H1 (cell line): ENCODE measurements around the gene KLHL2. TPM values are rescaled to one million over a fixed set of nuclear protein-coding genes. Genes with fewer than 3 reads are reported as not detected.

Experiments
- CTCF ChIA-PET: fragments of 300-600 bp; sonication (Branson Sonifier 250); formaldehyde crosslinking; loops from one replicate; lab custom pipeline; 2021; ENCODE audit not compliant: partially characterized antibody; lab: Charles Lee
- POLR2A ChIA-PET: fragments of 300-600 bp; sonication (Branson Sonifier 250); formaldehyde crosslinking; loops from one replicate; lab custom pipeline; 2021; ENCODE audit warnings: inconsistent platforms; ENCODE audit not compliant: partially characterized antibody; lab: Charles Lee
- DNase-seq, 2 experiments: peaks; one replicate each; pipeline versions ENCODE4 v3.0.0 to v3.0.0-alpha.2; 2010 to 2022; ENCODE audit warnings: low spot score in 2 of 2, low read depth in 1 of 2, mixed read lengths in 1 of 2
- FAIRE-seq: peaks from 2 replicates; lab custom pipeline; 2011; peaks lifted over from hg19 to GRCh38; lab: Jason Lieb, UNC
- H2AFZ ChIP-seq: 2 replicates; pipeline ENCODE4 v1.8.1; 2012; ENCODE audit warnings: low read length, inconsistent platforms
- H2AK5ac ChIP-seq: 2 replicates; pipeline ENCODE4 v1.6.1; 2013; ENCODE audit warnings: low read depth, low read length
- H2BK120ac ChIP-seq: replicated peaks from 2 replicates; pipeline ENCODE3; 2013; ENCODE audit warnings: low read depth, low read length, inconsistent platforms
- H2BK12ac ChIP-seq: 2 replicates; pipeline ENCODE4 v1.6.1; 2013; ENCODE audit warnings: low read depth, low read length
- H2BK15ac ChIP-seq: 2 replicates; pipeline ENCODE4 v1.6.1; 2013; ENCODE audit warnings: low read length
- H2BK20ac ChIP-seq: 2 replicates; pipeline ENCODE4 v1.6.1; 2013; ENCODE audit warnings: low read length
- H2BK5ac ChIP-seq: 2 replicates; pipeline ENCODE4 v1.6.1; 2013; ENCODE audit warnings: low read depth, low read length
- H3K14ac ChIP-seq: 2 replicates; pipeline ENCODE4 v1.6.1; 2013; ENCODE audit warnings: inconsistent platforms; ENCODE audit not compliant: insufficient read length
- H3K18ac ChIP-seq: 2 replicates; pipeline ENCODE4 v1.6.1; 2013; ENCODE audit warnings: low read length; ENCODE audit errors: extremely low read depth
- H3K23ac ChIP-seq: 2 replicates; pipeline ENCODE4 v1.6.1; 2013; ENCODE audit warnings: inconsistent platforms; ENCODE audit not compliant: insufficient read length
- H3K23me2 ChIP-seq: 2 replicates; pipeline ENCODE4 v1.6.1; 2013; ENCODE audit warnings: low read depth, low read length
- H3K27ac ChIP-seq: 2 replicates; pipeline ENCODE4 v1.6.1; 2011; ENCODE audit warnings: low read depth, low read length, inconsistent platforms
- H3K27me3 ChIP-seq, 4 experiments: replicated peaks in 1 of 4; 1 replicate in 1 of 4; 2 replicates in 3 of 4; pipeline versions ENCODE4 v1.6.1 to v1.8.1; 2011 to 2013; ENCODE audit warnings: low read length in 3 of 4, mild to moderate bottlenecking in 3 of 4, inconsistent platforms in 2 of 4, mixed read lengths in 2 of 4, moderate library complexity in 1 of 4; ENCODE audit not compliant: control insufficient read depth in 3 of 4, insufficient read depth in 3 of 4; ENCODE audit errors: extremely low read depth in 1 of 4
- H3K36me3 ChIP-seq, 4 experiments: 2 replicates each; pipeline versions ENCODE4 v1.6.1 to v1.8.1; 2011 to 2013; ENCODE audit warnings: mild to moderate bottlenecking in 4 of 4, low read length in 3 of 4, moderate library complexity in 2 of 4, control low read depth in 1 of 4, inconsistent platforms in 1 of 4; ENCODE audit not compliant: insufficient read depth in 4 of 4, control insufficient read depth in 2 of 4
- H3K4ac ChIP-seq: replicated peaks from 2 replicates; pipeline ENCODE3; 2013; ENCODE audit warnings: low read length, low read depth, mixed read lengths, inconsistent platforms; ENCODE audit not compliant: insufficient read length
- H3K4me1 ChIP-seq, 4 experiments: replicated peaks in 1 of 4; 1 replicate in 1 of 4; 2 replicates in 3 of 4; pipeline versions ENCODE4 v1.6.1 to v1.8.1; 2011 to 2013; ENCODE audit warnings: low read length in 3 of 4, inconsistent platforms in 2 of 4, mixed read lengths in 1 of 4; ENCODE audit not compliant: insufficient read depth in 4 of 4, control insufficient read depth in 3 of 4
- H3K4me2 ChIP-seq, 2 experiments: 2 replicates each; pipeline versions ENCODE4 v1.6.1 to v1.8.1; 2011 to 2013; ENCODE audit warnings: low read depth in 2 of 2, low read length in 2 of 2, control low read depth in 1 of 2, inconsistent platforms in 1 of 2, mild to moderate bottlenecking in 1 of 2; ENCODE audit not compliant: insufficient read depth in 1 of 2
- H3K4me3 ChIP-seq, 4 experiments: fragments of 200-600, 300-600 bp in 1 of 4; sonication (generic), shearing (Covaris generic), sonication (Bioruptor Twin) in 1 of 4; 2 replicates each; pipeline versions ENCODE4 v1.5.1 to v1.8.1; 2011 to 2016; ENCODE audit warnings: low read length in 4 of 4, low read depth in 3 of 4, control low read depth in 2 of 4, inconsistent platforms in 2 of 4, mild to moderate bottlenecking in 2 of 4, mixed read lengths in 1 of 4, moderate library complexity in 1 of 4; ENCODE audit not compliant: insufficient read depth in 2 of 4; ENCODE audit errors: extremely low read depth in 1 of 4
- H3K56ac ChIP-seq: replicated peaks from 2 replicates; pipeline ENCODE3; 2013; ENCODE audit warnings: low read depth, mild to moderate bottlenecking, mixed read lengths, low read length, inconsistent platforms; ENCODE audit not compliant: insufficient read length
- H3K79me1 ChIP-seq: 2 replicates; pipeline ENCODE4 v1.6.1; 2013; ENCODE audit warnings: low read depth, low read length, control low read depth
- H3K79me2 ChIP-seq, 2 experiments: 2 replicates each; pipeline versions ENCODE4 v1.6.1 to v1.8.1; 2012 to 2013; ENCODE audit warnings: low read length in 2 of 2, mild to moderate bottlenecking in 2 of 2, inconsistent platforms in 1 of 2; ENCODE audit not compliant: insufficient read depth in 2 of 2, control insufficient read depth in 1 of 2
- H3K9ac ChIP-seq, 4 experiments: replicated peaks in 1 of 4; 1 replicate in 1 of 4; 2 replicates in 3 of 4; pipeline versions ENCODE4 v1.6.1 to v1.8.1; 2011 to 2013; ENCODE audit warnings: low read depth in 3 of 4, low read length in 3 of 4, control low read depth in 2 of 4, mild to moderate bottlenecking in 2 of 4, moderate library complexity in 2 of 4, inconsistent platforms in 1 of 4; ENCODE audit errors: extremely low read depth in 1 of 4
- H3K9me3 ChIP-seq, 2 experiments: 2 replicates each; pipeline versions ENCODE4 v1.6.1 to v1.8.1; 2012 to 2013; ENCODE audit warnings: mild to moderate bottlenecking in 2 of 2, moderate library complexity in 2 of 2, control low read depth in 1 of 2, inconsistent platforms in 1 of 2, low read depth in 1 of 2, low read length in 1 of 2, mixed read lengths in 1 of 2; ENCODE audit not compliant: insufficient read depth in 2 of 2
- H4K20me1 ChIP-seq, 2 experiments: replicated peaks in 1 of 2; 2 replicates each; pipeline versions ENCODE3 to v1.8.1; 2011 to 2013; ENCODE audit warnings: inconsistent platforms in 2 of 2, low read length in 2 of 2, mild to moderate bottlenecking in 1 of 2; ENCODE audit not compliant: insufficient read depth in 2 of 2, control insufficient read depth in 1 of 2
- H4K5ac ChIP-seq: 2 replicates; pipeline ENCODE4 v1.6.1; 2013; ENCODE audit warnings: low read length, low read depth, mixed read lengths, inconsistent platforms; ENCODE audit not compliant: insufficient read length
- H4K8ac ChIP-seq: 2 replicates; pipeline ENCODE4 v1.8.0; 2013; ENCODE audit warnings: mild to moderate bottlenecking, moderate library complexity, low read length, inconsistent platforms; ENCODE audit not compliant: insufficient read depth; ENCODE audit errors: extremely low read depth
- H4K91ac ChIP-seq: replicated peaks from 2 replicates; pipeline ENCODE3; 2013; ENCODE audit warnings: low read length, mixed read lengths, inconsistent platforms; ENCODE audit not compliant: insufficient read length
- ASH2L ChIP-seq: fragments of 200-600, 300-600 bp; sonication (generic); IDR thresholded peaks from one replicate; pipeline ENCODE4 v1.7.1; 2017; ENCODE audit warnings: low read length
- BRCA1 ChIP-seq: IDR thresholded peaks from 2 replicates; pipeline ENCODE4 v1.6.1; 2012; ENCODE audit warnings: low read depth, low read length, improper control_type of control experiment
- HDAC6 ChIP-seq: IDR thresholded peaks from one replicate; pipeline ENCODE4 v1.7.1; 2012; ENCODE audit warnings: low read depth, mild to moderate bottlenecking, inconsistent platforms, low read length, moderate library complexity
- NANOG ChIP-seq: IDR thresholded peaks from 2 replicates; pipeline ENCODE4 v1.6.1; 2011; ENCODE audit warnings: low read length, low read depth, mild to moderate bottlenecking, inconsistent platforms; ENCODE audit not compliant: insufficient read depth, poor library complexity, severe bottlenecking
- WGBS, 2 experiments: shearing (Covaris generic) in 1 of 2; methylation state at CpG; one replicate each; pipeline versions ENCODE4 v1.1.6 to v1.1.7; 2013 to 2015; ENCODE audit warnings: low lambda C conversion rate in 2 of 2, mixed read lengths in 2 of 2, inconsistent platforms in 1 of 2, low coverage in 1 of 2, missing lambda C conversion rate in 1 of 2; ENCODE audit not compliant: insufficient replicate concordance in 2 of 2, insufficient coverage in 1 of 2, insufficient read length in 1 of 2; ENCODE audit errors: extremely low coverage in 1 of 2, missing lambda C conversion rate in 1 of 2; 5-methylcytosine and 5-hydroxymethylcytosine counted together
- polyA plus RNA-seq, 7 experiments: library from polyadenylated mRNA; depleted of rRNA in 3 of 7; stranded (reverse) in 5 of 7; unstranded in 2 of 7; fragments of >200 nt in 5 of 7; fragments of 200-250 nt in 2 of 7; gene quantifications; 1 replicate in 5 of 7; 2 replicates in 1 of 7; 4 replicates in 1 of 7; pipeline versions ENCODE4 v1.2.1 to v1.2.3, GENCODE V29; 2011 to 2013; ENCODE audit warnings: missing spikeins in 2 of 7, mixed read lengths in 2 of 7
- total RNA-seq: library from RNA; stranded (reverse); fragmentation: NEBNext Ultra II Directional; extraction: Animal tissue kit (Norgen Biotek cat#: 25700); gene quantifications from 2 replicates; pipeline ENCODE4 v1.2.1, GENCODE V29; 2021
- TF ChIP-seq, protein P1 (sequence below): IDR thresholded peaks from 2 replicates; pipeline ENCODE4 v1.6.1; 2012; ENCODE audit warnings: inconsistent platforms

KLHL2 gene
- total and polyA plus RNA-seq, 2 of the 8 experiments (the other 6 are each of a cell fraction or from before 2014, with no cell fraction given), result 5.2 to 12.0 TPM

DNA sequence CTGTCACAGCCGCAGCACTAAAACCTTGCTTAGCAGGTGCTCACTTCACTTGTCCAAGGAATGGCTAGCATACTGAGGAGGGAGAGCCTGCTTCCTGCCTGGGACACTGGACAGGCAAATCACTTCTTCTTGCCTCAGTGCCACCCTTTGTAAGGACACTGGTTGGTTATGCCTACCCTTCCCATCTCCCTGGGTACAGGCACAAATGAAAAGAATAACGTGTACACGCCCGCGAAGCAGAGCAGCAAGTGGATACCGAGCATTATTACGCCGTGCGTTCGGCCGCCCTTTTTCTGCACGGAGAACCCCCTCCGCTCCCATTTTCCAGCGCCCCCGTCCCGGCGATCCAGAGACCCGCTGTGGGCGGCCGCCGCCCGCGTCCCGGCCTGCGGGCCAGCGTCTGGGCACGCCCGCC is 338 bp upstream of the KLHL2 start:
- Histone ChIP-seq H3K56ac (no peak overlapping the region), H2BK15ac (no peak overlapping the region), H3K27ac (no peak overlapping the region), H3K18ac (peak overlapping the region; percentile 33; the same call in 1 of the 2 replicates), H3K4me2 (peak overlapping the region; percentile 83 to 99), H3K36me3 (no peaks in the 10 kb centered on the region), H2BK20ac (no peak overlapping the region), H3K23ac (no peak overlapping the region), H3K4me1 (peaks cover 4 to 11% (median 7%) of the 10 kb centered on the region in 4 experiments; a peak in 6 of 7 replicates), H3K79me1 (peaks cover 6% of the 10 kb centered on the region), H4K91ac (no peak overlapping the region), H3K9ac (peak overlapping the region; percentile 21 to 95 (median 48); a peak in 5 of 7 replicates), H3K9me3 (no peaks in the 10 kb centered on the region), H2AK5ac (no peak overlapping the region), H3K14ac (no peak overlapping the region), H4K20me1 (peaks cover 1 to 2% of the 10 kb centered on the region in 2 experiments), H3K4ac (no peak overlapping the region), H2BK5ac (no peak overlapping the region), H4K8ac (no peak overlapping the region; the same call in 1 of the 2 replicates), H3K4me3 (peak overlapping the region; percentile 79 to 99 (median 88)), H3K27me3 (peaks cover 0 to 4% (median 2%) of the 10 kb centered on the region in 4 experiments; a peak in 3 of 7 replicates), H2BK12ac (no peak overlapping the region; the same call in 1 of the 2 replicates), H2BK120ac (no peak overlapping the region), H2AFZ (peak overlapping the region; percentile 99), H3K23me2 (peaks cover 11% of the 10 kb centered on the region), H3K79me2 (peaks cover 0 to 40% of the 10 kb centered on the region in 2 experiments; a peak in 3 of 4 replicates), H4K5ac (no peak overlapping the region)
- FAIRE-seq, result no peak
- WGBS, 2 experiments, result 5% methylated on average over 23 of the region's 28 CpGs; no CpG with 5 or more reads in 1 of the 2 experiments
- CTCF ChIA-PET, result interaction anchor here (0.9 kb wide), 1 partner anchor 137 kb away, joined by 3 read pairs; no protein-coding TSS in a partner anchor
- no peak for TF ChIP-seq HDAC6
- TF ChIP-seq NANOG, result no peak
- TF ChIP-seq, protein P1, sequence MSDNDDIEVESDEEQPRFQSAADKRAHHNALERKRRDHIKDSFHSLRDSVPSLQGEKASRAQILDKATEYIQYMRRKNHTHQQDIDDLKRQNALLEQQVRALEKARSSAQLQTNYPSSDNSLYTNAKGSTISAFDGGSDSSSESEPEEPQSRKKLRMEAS, result peak; percentile 8; the same call in 1 of the 2 replicates
- TF ChIP-seq ASH2L, result peak; percentile 45
- no peak for TF ChIP-seq BRCA1
- DNase-seq, result no peak
- POLR2A ChIA-PET, result no interaction called here
